GM21367 (cell line): ENCODE results near the gene KIF12.

Experiments
- ATAC-seq: cut with Tn5 transposase; IDR thresholded peaks from one replicate; pipeline ENCODE4 v1.9.1; 2021; ENCODE audit not compliant: unreplicated experiment

The KIF12 gene

DNA sequence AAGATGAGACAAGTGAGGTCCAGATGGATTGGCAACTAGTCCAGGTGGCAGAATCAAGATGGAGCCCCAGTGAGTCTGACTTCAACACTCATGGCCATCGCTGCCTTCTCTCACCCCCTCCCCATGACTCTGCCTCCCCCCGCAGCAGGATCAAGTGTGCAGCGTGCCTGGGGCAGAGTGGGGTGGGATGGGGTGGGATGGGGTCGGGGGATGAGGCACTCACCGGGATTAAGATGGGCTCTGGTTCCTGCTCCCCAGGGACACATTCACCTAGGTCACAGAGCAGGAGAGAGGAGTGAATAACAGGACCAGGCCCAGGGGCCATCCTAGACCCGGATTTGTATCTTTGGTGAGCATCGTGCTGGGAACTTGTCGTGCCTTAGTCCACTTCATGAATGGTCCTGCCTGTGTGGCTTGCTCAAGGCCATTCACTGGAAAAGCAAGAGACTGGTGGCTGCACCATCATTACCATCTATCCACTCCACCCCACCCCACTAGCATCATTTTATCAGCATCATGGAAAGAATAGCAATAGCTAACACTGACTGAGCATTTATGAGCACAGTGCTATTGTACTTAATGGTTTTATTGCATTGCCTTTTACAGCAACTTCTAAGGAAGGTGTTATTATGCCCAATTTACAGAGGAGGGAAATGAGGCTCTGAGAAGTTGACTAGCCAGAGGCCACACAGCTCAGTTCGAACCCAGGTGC is 29.5 kb downstream of the KIF12 start:
- no peak for ATAC-seq

DNA sequence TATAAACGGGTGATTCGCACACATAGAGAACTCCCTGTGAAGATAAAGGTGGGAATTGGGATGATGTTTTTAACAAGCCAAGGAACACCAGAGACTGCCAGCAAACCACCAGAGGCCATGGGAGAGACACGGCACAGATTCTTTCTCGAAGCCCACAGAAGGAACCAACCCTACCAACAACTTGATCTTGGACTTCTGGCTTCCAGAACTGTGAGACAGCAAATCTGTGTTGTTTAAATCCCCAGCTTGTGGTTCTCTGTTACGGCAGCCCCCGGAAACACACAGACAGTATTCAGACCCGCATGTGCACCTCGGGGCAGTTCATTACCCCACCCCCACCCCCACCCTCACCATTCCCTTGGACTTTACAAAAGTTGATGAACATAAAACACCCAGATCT is 33.8 kb downstream of the KIF12 start:
- ATAC-seq, result no peak

DNA sequence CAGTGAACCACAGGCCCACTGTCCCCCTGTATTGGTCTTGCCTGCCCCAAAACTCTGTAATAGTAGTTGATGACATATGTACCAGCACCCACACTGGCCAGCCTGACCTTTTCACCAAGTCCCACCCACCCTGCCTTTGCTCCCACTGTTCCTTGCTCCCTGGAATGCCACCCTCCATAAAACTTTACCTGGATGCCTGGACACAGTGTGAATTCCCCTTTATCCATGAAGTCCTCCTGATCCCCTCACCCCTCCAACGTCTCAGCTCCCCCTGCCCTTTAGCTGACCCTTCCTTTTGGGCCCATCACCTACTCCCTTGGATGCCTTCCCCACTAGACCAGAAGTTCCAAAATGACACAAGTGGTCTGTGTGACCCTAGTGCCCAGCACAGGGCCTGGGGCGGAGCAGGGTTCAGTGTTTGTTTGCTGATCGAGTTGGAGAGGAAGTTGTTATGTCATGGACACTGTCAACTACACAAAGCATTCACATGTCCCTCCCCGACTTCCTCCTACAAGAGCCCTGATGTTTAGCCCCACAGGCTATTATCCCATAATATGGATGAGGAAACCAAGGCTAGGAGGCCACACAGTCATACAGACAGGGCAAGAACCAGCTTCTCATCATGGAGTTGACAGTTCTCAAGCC is 37.1 kb downstream of the KIF12 start:
- ATAC-seq, result no peak

DNA sequence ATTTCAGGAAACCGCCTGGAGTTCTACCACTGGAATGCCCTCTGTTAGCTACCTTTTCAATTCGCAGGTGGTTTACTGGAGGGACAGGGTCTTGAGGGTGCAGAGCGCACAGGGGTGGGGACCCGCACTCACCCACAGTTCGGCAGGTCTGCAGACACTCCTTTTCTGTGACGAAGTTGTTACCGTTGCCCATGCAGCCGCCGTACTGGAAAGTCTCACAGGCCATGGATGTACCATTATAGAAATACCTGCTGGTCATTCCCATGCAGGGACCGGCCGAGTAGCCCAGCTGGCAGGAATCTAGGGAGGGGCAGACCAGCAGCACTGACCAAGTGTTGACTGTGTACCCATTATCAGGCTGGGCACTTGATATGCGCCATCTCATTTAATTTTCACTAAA is 37.8 kb downstream of the KIF12 start:
- ATAC-seq, result no peak

DNA sequence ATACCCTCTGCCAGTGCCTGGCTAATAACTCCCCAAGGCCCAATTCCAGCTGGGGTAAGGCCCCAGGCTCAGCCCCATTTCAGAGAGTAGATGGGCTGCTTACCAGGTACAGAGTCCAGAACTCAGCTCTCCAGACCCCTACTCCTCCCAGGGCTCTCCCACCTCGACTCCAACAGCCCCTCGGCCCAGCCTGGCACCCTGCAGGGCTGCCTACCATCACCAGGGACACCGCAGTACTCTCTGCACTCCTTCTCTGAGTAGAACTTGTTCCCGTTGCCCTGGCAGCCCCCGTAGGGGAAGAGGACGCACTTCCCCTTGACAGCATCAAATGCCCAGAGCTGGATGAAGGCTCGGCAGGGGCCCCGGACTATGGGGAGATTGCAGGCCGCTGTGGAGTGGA is 38.4 kb downstream of the KIF12 start:
- no peak for ATAC-seq

DNA sequence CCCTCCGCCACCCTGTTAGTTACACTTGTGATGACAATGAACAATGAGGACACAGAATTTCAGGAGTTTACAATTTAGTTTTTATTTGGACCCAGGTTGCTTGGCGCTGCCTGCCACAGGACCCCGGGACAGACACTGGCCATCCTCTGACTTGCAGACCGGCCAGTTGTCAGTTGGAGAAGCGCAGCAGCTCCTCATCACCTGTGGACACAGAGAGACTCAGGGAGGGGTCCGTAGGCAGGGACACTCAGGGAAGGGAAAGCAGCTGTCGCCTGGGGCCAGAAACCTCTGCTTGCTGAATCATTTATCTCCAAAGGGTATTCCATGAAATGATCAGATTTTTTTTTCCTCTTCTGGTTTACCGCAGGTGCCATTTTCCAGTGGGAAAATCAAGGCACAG is 39.0 kb downstream of the KIF12 start:
- no peak for ATAC-seq

DNA sequence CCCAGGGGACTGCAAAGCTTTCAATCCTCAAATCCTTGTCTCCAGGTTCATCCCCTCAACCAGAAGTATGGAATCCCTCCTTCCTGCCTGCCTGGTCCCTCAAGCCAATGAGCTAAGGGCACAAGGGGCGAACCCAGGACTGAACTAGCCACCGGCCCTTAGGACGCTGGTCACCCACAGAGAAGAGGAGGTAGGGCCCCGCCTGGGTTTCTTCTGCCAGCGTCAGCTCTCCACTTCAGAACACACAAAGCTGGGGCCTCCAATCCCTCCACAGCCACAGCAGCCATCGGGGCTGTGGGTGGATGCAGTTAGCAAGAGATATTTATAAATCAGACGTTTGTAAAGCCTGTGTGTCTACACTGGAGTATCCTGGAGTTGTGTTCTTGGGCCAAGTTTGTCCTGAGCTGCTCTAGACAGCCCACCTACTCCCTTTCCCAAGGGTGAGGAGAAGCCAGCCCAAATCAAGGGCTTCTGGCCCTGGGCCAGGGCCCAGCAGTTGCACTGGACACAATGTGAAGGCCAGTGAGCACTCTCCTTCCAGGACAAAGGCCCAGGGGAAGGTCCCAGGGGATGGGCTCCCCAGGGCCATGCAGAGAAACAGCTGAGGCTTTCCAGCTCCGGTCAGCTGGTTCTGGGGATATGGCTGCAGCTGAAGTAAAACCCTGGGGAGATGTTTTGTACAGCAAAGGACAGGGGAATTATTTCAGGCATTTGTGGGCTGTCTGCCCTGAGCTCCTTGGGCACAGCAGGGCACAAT is 39.9 kb downstream of the KIF12 start:
- no peak for ATAC-seq

DNA sequence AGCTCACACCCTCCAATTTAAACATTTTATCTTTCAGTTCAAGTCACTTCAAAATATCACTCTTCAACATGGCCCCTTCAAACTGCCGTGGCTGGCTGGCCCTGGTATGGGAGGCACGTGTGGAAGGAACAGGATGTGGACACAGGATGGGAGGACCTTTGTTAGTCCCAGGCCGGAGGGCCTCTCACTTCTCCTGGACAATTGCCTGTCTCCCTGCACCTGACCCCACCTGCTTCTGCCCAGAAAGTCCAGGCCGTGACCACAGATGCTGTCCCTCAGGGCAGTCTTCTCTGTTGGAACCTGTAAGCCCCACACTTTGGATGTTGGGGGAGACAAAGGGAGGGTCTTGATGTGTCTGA is 40.4 kb downstream of the KIF12 start:
- ATAC-seq, result no peak

DNA sequence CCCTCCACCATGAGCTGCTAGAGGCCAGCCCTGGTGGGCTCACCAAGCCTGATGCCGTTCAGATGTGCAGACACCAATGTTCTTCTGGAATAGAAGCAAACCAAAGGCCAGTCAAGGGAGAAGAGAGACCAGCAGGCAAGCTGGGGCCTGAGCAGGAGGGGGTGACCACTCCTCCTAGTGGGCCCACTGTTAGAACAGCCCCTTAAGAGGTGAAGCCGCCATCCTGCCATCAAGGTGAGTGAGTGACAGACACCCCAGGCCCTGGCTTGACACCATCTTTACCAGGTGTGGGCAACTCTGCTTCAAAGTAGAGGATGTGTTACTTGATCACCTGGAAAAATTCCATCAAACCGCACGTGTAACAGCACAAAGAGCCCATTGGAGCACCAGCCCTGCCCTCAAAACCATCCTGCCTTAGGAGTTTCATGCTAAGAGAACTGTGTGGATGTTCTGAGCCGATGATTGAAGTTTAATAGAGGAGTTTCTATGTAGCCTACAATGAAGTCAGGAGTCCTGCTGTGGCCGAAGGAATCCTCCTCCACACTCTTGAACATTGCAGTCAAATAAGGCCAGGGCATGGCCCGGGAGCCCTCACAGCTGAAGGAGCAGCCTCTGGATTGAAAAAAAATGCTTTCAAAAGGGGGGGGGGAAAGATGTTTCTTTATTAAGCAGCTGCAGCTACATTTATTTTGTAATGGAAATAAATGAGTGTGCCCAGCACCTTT is 41.8 kb downstream of the KIF12 start:
- no peak for ATAC-seq

DNA sequence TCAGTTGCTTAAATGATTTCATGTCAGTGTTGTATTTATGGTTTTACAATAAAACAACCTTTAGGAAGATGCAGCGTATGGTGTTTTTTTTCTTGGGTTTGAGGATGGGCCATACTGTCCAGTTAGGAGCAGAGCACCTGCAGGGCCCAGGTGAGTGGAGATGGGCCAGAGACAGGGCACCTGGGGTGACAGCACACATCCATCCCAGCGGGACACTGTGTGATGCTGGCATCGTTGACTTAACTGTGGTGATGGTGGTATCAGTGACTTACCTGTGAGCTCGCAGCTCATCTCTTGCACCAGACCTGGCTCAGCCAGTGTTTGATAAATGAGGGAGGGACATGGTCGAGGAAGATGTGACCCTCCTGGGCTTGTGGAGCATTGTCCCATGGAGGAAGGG is 42.6 kb downstream of the KIF12 start:
- no peak for ATAC-seq

DNA sequence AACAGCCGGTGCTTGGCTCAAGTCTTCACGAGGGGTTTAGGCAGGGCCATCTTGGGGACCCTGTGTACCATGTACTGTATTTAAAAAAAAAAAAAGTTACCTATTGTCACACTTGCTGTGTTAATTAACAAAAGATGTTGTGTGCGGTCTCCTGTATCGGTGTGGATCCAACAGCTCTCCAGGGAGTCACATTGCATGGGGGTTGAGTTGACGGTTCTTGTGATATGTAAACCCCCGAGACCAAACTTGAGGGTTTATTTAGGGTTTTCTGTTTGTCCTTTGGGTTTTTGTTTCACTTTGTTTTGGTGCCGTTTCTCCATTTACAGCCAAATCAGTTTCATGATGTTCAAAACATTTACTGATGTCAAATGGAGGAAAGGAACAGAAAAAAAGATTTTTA is 43.2 kb downstream of the KIF12 start:
- ATAC-seq, result no peak

DNA sequence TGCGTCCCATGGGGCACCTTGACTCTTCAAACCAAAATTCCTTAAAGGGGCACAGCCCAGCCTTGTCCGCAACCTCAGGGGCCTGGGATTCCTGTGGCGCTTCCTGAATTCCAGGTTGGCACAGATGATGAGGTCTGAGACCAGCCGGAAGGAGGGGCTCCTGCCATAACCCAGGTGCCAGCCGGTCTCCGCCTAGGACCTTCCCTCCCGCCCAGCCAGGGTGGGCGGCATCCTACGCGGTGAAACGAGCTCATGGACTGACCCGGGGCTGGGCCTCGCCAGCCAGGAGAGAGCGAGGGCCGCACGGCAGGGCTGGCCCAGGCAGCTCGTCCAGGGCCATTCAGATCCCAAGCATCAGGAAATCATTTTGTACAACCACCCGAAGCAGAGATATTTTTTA is 44.0 kb downstream of the KIF12 start:
- no peak for ATAC-seq

DNA sequence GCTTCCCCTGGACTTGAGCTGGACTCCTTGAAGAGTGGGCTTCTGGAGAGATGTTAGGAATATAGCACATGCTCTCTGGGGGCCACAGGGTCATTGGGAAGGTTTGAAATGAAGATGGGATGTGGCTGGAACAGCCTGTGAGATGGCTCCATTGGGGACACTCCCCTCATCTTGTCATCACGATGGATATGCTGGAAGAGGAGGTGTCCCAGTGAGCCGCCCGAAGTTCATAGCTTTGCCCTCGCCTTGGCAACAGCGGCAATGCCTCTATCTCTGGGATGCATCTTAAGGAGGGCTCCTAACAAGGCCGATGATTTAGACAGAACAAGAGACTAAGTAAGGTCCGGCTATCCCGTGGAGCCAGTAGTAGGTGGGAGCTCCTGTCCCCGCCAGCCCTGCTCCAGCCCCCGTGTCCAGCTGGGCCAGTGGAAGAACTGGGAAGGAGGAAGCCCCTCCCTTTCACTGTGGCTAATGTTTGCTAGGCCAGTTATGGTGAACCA is 44.9 kb downstream of the KIF12 start:
- no peak for ATAC-seq

DNA sequence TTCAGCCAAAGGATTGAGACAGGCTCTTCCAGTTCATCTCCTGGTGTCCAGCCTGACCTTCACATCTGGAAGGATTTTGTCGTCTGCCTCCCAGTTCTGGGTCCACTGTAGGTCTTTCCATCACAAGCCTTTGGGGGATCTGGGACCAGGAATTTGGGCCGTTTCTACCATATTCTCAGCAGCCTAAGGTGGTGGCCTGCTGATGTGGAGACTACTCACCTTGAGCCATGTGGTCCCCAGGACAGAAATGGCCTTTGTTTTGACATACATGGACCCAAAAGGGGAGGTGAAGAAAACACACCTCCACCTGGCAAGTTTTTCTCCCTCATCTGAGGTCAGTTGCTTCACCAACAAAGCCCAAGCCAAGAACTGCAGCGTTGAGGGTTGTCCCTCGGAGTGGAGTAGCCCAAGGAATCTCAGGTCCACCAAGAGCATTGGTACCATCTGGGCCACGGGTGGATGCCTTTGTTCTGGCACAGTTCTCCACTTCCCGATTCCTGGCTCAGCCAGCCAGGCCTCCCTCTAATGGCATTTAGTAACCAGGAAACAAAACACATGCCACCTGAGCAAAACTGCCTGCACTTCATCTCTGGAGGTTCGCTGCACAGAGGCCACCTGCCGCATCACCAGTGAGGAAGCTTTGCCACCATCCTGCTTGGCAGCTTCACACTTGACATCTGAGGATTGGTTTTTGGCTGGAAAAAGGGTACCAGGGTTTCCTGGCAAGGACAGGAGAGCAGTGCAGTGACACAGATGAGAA is 45.7 kb downstream of the KIF12 start:
- no peak for ATAC-seq

DNA sequence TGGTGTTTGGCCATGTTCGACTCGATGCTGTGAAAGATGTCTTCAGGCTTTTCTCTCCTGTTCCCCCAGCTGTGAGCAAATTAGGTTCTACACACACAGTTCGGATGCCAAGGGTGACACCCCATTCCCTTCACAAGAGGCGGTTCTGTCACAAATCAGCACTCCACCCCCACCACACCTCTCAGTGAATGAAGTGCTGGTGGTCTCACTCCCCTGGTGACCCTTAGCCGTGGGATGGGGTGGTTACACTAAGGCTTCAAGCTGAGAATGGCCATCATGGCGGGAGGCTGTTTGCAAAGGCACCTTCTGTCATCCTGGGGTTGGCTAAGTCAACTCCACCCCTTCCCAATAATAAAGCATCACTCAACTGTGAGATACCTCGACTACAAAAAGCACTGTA is 47.4 kb downstream of the KIF12 start:
- ATAC-seq, result no peak

DNA sequence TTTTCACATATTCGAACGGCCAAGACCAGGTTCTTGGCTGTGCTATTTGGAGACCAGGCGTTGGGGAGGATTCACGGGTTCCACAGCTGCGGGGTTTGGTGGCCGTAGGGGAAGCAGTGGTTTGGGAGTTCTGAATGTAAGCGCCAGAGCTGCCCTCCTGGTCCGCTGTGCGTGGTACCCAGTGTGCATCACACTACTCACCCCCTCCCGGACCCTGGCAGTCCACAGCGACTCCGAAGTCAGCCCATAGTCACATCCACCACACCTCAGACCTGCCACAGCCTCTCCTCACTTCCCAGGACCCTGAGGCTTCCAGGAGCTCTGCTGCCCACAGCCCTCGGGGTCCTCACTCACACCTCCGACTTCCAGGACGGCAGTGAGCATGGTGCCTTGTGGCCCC is 47.8 kb downstream of the KIF12 start:
- ATAC-seq, result no peak

DNA sequence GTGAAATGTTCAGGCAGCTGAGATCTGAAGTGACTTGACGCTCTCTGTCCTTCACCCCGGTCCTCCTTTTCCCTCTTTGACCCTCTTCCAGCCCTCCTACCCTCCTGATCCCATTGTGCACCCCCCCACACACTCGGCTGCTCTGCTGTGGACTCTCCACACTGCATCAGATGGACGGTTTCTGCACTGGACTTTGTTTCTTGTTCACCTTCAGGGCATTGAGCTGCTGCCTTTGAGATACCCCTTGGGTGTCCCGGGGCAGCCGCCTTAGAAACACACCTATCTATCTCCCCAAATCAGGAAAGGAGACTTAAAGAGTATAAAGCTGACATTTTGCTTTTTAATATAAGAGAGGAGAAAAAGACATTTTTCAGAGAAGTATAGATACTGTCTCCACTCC is 48.4 kb downstream of the KIF12 start:
- no peak for ATAC-seq

DNA sequence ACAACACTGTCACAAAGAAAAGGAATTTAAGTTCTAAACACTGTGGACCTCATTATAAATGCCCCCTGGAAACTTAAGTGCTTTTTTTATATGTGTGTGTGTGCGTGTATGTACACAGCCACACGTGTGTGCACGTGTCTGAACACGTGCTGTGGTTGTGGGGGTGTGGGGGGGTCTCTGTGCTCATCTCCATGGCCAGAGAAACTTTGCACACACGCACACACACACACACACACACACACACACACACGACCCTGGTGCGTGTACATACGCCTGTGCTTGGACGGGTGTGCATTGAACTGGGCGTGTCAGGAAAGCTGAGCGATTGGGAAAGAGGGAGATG is 48.9 kb downstream of the KIF12 start:
- no peak for ATAC-seq

DNA sequence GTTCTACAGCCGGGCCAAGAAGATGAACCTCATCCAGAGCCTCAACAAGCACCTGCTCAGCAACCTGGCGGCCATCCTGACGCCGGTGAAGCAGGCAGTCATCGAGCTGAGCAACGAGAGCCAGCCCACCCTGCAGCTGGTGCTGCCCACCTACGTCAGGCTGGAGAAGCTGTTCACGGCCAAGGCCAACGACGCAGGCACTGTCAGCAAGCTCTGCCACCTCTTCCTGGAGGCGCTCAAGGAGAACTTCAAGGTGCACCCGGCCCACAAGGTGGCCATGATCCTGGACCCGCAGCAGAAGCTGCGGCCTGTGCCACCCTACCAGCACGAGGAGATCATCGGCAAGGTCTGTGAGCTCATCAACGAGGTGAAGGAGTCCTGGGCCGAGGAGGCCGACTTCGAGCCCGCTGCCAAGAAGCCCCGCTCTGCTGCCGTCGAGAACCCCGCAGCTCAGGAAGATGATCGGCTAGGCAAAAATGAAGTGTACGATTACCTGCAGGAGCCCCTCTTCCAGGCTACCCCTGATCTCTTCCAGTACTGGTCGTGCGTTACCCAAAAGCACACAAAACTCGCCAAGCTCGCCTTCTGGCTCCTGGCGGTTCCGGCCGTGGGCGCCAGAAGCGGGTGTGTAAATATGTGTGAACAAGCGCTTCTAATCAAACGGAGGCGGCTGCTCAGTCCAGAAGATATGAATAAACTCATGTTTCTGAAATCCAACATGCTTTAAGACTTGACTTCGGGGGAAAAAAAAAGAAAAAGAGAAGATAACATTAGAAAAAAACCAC is 49.5 kb downstream of the KIF12 start:
- no peak for ATAC-seq
